Keratinocyte (primary cell): ENCODE results near the gene HCN2. TPM values are rescaled to one million over a fixed set of nuclear protein-coding genes. Genes with fewer than 3 reads are reported as not detected.

Experiments
- DNase-seq: peaks from one replicate; pipeline ENCODE4 v3.0.0-alpha.2; 2011; ENCODE audit warnings: low read depth, missing footprints, low spot score
- FAIRE-seq: peaks from 2 replicates; lab custom pipeline; 2011; peaks lifted over from hg19 to GRCh38; lab: Jason Lieb, UNC
- H2AFZ ChIP-seq: 2 replicates; pipeline ENCODE4 v1.6.0; 2012; ENCODE audit warnings: low read length, control low read depth, inconsistent platforms; ENCODE audit not compliant: control insufficient read depth
- H3K27ac ChIP-seq: 2 replicates; pipeline ENCODE4 v1.5.1; 2011; ENCODE audit warnings: low read length; ENCODE audit not compliant: control insufficient read depth, insufficient read depth
- H3K27me3 ChIP-seq: 3 replicates; pipeline ENCODE4 v1.6.0; 2011; ENCODE audit warnings: low read length; ENCODE audit not compliant: control insufficient read depth, insufficient read depth; ENCODE audit errors: extremely low read depth
- H3K36me3 ChIP-seq, 2 experiments: 2 replicates in 1 of 2; 3 replicates in 1 of 2; pipeline ENCODE4 v1.5.1; 2011; ENCODE audit warnings: low read length in 2 of 2, mild to moderate bottlenecking in 1 of 2; ENCODE audit not compliant: control insufficient read depth in 2 of 2, insufficient read depth in 2 of 2; ENCODE audit errors: extremely low read depth in 1 of 2
- H3K4me1 ChIP-seq: 3 replicates; pipeline ENCODE4 v1.5.1; 2011; ENCODE audit warnings: low read length; ENCODE audit not compliant: control insufficient read depth, insufficient read depth; ENCODE audit errors: extremely low read depth
- H3K4me2 ChIP-seq: 3 replicates; pipeline ENCODE4 v1.6.0; 2011; ENCODE audit warnings: low read depth, low read length; ENCODE audit not compliant: control insufficient read depth, insufficient read depth; ENCODE audit errors: extremely low read depth
- H3K4me3 ChIP-seq, 3 experiments: fragments of 200-600 bp in 1 of 3; sonication (generic) in 1 of 3; 2 replicates in 2 of 3; 3 replicates in 1 of 3; pipeline ENCODE4 v1.5.1; 2011 to 2016; ENCODE audit warnings: low read length in 3 of 3, mild to moderate bottlenecking in 3 of 3, control low read depth in 2 of 3, inconsistent platforms in 1 of 3, low read depth in 1 of 3, mixed read lengths in 1 of 3, mixed run types in 1 of 3, moderate library complexity in 1 of 3; ENCODE audit not compliant: control insufficient read depth in 2 of 3, insufficient read depth in 2 of 3; ENCODE audit errors: extremely low read depth in 1 of 3
- H3K79me2 ChIP-seq: 2 replicates; pipeline ENCODE4 v1.6.0; 2012; ENCODE audit warnings: low read length; ENCODE audit not compliant: control insufficient read depth, insufficient read depth
- H3K9ac ChIP-seq: 3 replicates; pipeline ENCODE4 v1.6.0; 2011; ENCODE audit warnings: low read length; ENCODE audit not compliant: control insufficient read depth, insufficient read depth; ENCODE audit errors: extremely low read depth
- H3K9me1 ChIP-seq: 3 replicates; pipeline ENCODE4 v1.6.0; 2011; ENCODE audit warnings: low read length; ENCODE audit not compliant: control insufficient read depth, insufficient read depth; ENCODE audit errors: extremely low read depth
- H3K9me3 ChIP-seq: 2 replicates; pipeline ENCODE4 v1.5.1; 2012; ENCODE audit warnings: low read depth, low read length; ENCODE audit not compliant: control insufficient read depth
- H4K20me1 ChIP-seq: 3 replicates; pipeline ENCODE4 v1.6.0; 2011; ENCODE audit warnings: low read length; ENCODE audit not compliant: control insufficient read depth, insufficient read depth; ENCODE audit errors: extremely low read depth
- EZH2 ChIP-seq: IDR thresholded peaks from one replicate; pipeline ENCODE4 v1.6.1; 2012; ENCODE audit warnings: inconsistent platforms, mild to moderate bottlenecking, low read length, moderate library complexity
- dilution Hi-C: fragments of 300-500 bp; cut with MboI; formaldehyde crosslinking; loops from one replicate; pipeline ENCODE4 v1.7.0; 2020; ENCODE audit warnings: low sequenced_read_pairs; ENCODE audit not compliant: extremely low pct_ligation_motif_present
- polyA plus RNA-seq, 5 experiments: library from polyadenylated mRNA; depleted of rRNA in 3 of 5; stranded (reverse) in 3 of 5; stranded (forward) in 1 of 5; unstranded in 1 of 5; fragments of >200 nt; gene quantifications; 1 replicate in 1 of 5; 2 replicates in 3 of 5; 3 replicates in 1 of 5; pipeline versions ENCODE4 v1.2.1 to v1.2.3, GENCODE V29; 2011 to 2012; ENCODE audit warnings: missing spikeins in 2 of 5, low read depth in 1 of 5, low replicate concordance in 1 of 5
- TF ChIP-seq, protein P1 (sequence below), 3 experiments: IDR thresholded peaks in 1 of 3; conservative IDR thresholded peaks in 1 of 3; optimal IDR thresholded peaks in 1 of 3; 2 replicates in 2 of 3; 3 replicates in 1 of 3; pipeline versions ENCODE3 to v1.5.1; 2011; ENCODE audit warnings: low read length in 3 of 3, mild to moderate bottlenecking in 3 of 3, moderate library complexity in 2 of 3, control low read depth in 1 of 3, inconsistent platforms in 1 of 3; ENCODE audit not compliant: insufficient read depth in 2 of 3; ENCODE audit errors: extremely low read depth in 1 of 3

The HCN2 gene
- polyA plus RNA-seq, 1 donor (not counting 4 experiments of a cell fraction or from before 2014, with no cell fraction given), result 0.13 TPM

DNA sequence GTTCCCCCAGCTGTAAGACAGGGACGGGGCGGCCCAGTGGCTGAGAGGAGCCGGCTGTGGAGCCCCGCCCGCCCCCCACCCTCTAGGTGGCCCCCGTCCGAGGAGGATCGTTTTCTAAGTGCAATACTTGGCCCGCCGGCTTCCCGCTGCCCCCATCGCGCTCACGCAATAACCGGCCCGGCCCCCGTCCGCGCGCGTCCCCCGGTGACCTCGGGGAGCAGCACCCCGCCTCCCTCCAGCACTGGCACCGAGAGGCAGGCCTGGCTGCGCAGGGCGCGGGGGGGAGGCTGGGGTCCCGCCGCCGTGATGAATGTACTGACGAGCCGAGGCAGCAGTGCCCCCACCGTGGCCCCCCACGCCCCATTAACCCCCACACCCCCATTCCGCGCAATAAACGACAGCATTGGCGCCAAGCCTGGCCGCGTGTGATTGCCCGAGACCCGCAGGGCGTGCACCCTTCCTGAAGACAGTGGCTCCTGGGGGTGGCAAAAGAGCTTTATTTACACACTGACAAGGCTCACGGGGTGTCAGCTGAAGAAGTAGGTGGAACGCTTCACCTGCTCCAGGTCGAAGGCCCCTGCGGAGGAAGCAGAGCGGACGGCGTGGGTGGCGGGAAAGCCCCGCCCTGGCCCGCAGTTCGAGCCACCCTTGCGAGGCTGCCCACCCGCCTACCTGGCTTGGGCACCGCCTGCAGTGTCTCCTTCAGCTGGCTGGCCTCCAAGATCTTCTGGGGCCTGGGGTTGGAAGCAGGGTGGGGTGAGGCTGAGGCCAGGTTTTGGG, 27.3 kb downstream of the HCN2 start:
- peaks cover 10 to 15% of the 10 kb centered on the region in 2 experiments for H3K36me3 ChIP-seq
- FAIRE-seq (no peak), DNase-seq (no peak)
- H3K4me1 ChIP-seq, result peaks cover 3% of the 10 kb centered on the region
- no peaks in the 10 kb centered on the region for H3K9me1 ChIP-seq
- H3K4me2 ChIP-seq, result no peak overlapping the region
- H3K9ac ChIP-seq, result no peak overlapping the region
- dilution Hi-C loops, result no loop called here
- H3K4me3 ChIP-seq, result no peak overlapping the region
- H2AFZ ChIP-seq, result no peak overlapping the region
- no peaks in the 10 kb centered on the region for H3K79me2 ChIP-seq
- H3K9me3 ChIP-seq, result no peaks in the 10 kb centered on the region
- H3K27me3 ChIP-seq, result no peaks in the 10 kb centered on the region
- peaks cover 5% of the 10 kb centered on the region for H4K20me1 ChIP-seq
- H3K27ac ChIP-seq, result no peak overlapping the region
- no peak for TF ChIP-seq EZH2
- TF ChIP-seq, protein P1, sequence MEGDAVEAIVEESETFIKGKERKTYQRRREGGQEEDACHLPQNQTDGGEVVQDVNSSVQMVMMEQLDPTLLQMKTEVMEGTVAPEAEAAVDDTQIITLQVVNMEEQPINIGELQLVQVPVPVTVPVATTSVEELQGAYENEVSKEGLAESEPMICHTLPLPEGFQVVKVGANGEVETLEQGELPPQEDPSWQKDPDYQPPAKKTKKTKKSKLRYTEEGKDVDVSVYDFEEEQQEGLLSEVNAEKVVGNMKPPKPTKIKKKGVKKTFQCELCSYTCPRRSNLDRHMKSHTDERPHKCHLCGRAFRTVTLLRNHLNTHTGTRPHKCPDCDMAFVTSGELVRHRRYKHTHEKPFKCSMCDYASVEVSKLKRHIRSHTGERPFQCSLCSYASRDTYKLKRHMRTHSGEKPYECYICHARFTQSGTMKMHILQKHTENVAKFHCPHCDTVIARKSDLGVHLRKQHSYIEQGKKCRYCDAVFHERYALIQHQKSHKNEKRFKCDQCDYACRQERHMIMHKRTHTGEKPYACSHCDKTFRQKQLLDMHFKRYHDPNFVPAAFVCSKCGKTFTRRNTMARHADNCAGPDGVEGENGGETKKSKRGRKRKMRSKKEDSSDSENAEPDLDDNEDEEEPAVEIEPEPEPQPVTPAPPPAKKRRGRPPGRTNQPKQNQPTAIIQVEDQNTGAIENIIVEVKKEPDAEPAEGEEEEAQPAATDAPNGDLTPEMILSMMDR (optimal IDR thresholded peaks at IDR 0.05 in 1 of 3, IDR thresholded peaks at IDR 0.05 in 1 of 3, conservative IDR thresholded peaks at IDR 0.05 in 1 of 3; ENCODE audit: extremely low read depth in 1 of 3, insufficient read depth in 2 of 3, low read length in 3 of 3), result no peak

DNA sequence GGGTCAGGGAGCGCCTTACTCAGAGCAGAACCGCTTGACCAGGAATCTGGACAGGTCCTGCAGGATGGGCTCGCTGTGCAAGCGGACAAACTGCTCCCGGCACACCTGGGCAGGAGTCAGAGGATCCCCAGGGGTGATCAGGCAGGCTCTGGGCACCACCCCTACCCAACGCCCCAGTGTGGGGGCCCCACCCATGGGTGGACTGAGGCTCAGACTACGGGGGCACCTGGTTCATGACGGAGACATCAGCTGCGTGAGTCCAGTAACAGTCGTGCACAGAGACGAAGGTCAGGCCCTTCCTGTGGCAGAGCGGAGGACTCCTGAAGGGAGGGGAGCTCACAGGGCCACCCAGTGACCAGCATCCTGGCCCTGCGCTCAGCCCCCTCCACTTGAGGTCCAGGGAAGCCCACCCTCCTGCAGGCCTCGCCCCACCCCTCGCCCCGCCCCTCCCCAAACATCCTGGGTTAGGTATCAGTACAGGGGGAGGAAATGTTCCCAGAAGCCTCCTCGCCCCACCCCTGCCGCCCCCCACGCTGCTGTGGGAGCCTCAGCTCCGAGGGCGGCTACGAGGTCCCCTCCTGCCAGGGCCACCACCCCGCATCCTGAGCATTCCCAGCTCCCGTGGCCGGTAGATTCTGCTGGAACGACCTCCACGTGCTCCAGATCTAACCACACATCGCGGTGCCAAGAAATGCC, 28.0 kb downstream of the HCN2 start:
- no peak overlapping the region for H3K27ac ChIP-seq
- no peaks in the 10 kb centered on the region for H3K27me3 ChIP-seq
- FAIRE-seq, result no peak
- H3K79me2 ChIP-seq, result no peaks in the 10 kb centered on the region
- H3K9me1 ChIP-seq, result no peaks in the 10 kb centered on the region
- H2AFZ ChIP-seq, result no peak overlapping the region
- no peak overlapping the region for H3K4me3 ChIP-seq
- TF ChIP-seq EZH2, result no peak
- TF ChIP-seq, protein P1 (optimal IDR thresholded peaks at IDR 0.05 in 1 of 3, IDR thresholded peaks at IDR 0.05 in 1 of 3, conservative IDR thresholded peaks at IDR 0.05 in 1 of 3; ENCODE audit: extremely low read depth in 1 of 3, insufficient read depth in 2 of 3, low read length in 3 of 3), result no peak
- H4K20me1 ChIP-seq, result peaks cover 5% of the 10 kb centered on the region
- H3K9me3 ChIP-seq, result no peaks in the 10 kb centered on the region
- dilution Hi-C loops, result no loop called here
- no peak overlapping the region for H3K4me2 ChIP-seq
- H3K9ac ChIP-seq, result no peak overlapping the region
- no peak for DNase-seq
- H3K4me1 ChIP-seq, result no peaks in the 10 kb centered on the region
- H3K36me3 ChIP-seq, result peaks cover 10 to 17% of the 10 kb centered on the region in 2 experiments
